ENCODE results near the gene TRPM1. TPM values are rescaled to one million over a fixed set of nuclear protein-coding genes. Genes with fewer than 3 reads are reported as not detected.
A peak's percentile ranks its signal among the peaks of the same experiment; 100 is the strongest.

Gene TRPM1
- total RNA-seq, 2 experiments from 2014 or later, result not detected

DNA sequence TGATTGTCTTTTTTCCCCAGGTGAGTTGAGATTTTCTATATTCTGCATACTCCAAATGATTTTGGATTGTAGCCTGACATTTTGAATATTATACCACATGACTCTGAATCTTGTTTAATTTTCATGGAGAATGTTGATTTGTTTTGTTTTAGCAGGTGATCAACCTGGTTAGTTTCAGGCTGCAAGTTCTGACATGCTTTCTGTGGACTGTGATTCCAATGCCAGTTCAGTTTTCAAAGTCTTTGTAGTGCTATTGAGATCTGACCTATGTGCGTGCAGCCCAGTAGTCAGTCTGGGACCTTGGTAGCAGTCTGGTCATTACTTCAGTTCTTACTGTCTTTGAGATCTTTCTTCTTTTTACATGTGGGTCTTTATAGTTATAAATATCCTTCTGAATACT is 91.5 kb downstream of the TRPM1 start:
- peaks cover 21% of the 10 kb centered on the region for H3K4me1 Mint-ChIP-seq
- no peak overlapping the region for H3K27ac Mint-ChIP-seq
- no peaks in the 10 kb centered on the region for H3K27me3 Mint-ChIP-seq
- no peak overlapping the region for H3K4me3 Mint-ChIP-seq
- DNase-seq, result no peak
- peaks cover 20% of the 10 kb centered on the region for H3K9me3 Mint-ChIP-seq
- peaks cover 10% of the 10 kb centered on the region for H3K36me3 Mint-ChIP-seq

DNA sequence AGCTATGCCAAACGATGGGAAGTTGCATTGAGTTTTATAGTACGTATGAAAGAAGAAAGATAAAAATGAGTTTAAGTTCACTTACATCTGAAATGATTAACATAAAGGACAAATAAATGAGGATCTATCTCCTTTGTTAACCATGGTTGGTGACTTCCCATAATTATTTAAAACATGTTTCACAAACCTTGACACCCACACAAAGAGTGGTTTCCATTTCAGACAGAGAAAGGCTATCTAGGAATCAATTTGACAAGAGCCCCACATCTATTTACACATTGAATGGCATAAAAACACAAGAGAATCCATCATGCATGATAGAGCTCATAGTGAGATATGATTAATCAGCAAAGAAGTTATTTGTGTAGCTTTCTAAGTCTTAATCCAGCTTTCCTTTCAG is 95.9 kb downstream of the TRPM1 start:
- H3K4me3 Mint-ChIP-seq, result no peak overlapping the region
- H3K4me1 Mint-ChIP-seq, result peaks cover 13% of the 10 kb centered on the region
- DNase-seq, result no peak
- no peak overlapping the region for H3K27ac Mint-ChIP-seq
- peaks cover 2% of the 10 kb centered on the region for H3K9me3 Mint-ChIP-seq
- peaks cover 4% of the 10 kb centered on the region for H3K27me3 Mint-ChIP-seq
- no peaks in the 10 kb centered on the region for H3K36me3 Mint-ChIP-seq

- DNase-seq, result no peak
- H3K4me1 Mint-ChIP-seq, result peaks cover 13% of the 10 kb centered on the region
- H3K27me3 Mint-ChIP-seq, result peaks cover 4% of the 10 kb centered on the region
- H3K27ac Mint-ChIP-seq, result no peak overlapping the region
- no peaks in the 10 kb centered on the region for H3K36me3 Mint-ChIP-seq
- H3K9me3 Mint-ChIP-seq, result peaks cover under 1% of the 10 kb centered on the region
- H3K4me3 Mint-ChIP-seq, result no peak overlapping the region
These were observed 97.2 kb downstream of the TRPM1 start for GRCh38 chr15:31004220-31004733.

DNA sequence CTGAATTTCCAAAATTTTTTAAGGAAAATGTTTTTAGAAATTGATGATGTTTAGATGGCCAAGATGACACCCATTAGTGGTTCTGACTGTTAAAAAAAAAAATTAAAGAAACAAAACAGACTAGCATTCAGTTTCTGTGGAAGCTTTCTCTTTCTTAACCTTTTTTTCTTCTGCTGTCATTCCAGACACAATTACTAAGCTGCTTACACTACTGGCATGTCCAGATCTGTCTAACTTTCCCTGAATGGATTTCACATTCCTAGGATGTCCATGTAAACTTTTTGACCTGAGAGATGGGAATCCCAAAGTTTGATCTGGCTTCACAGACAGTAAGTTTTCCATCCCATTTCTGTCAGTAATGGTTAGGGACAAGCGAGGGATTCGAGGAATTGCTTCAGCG is 99.8 kb downstream of the TRPM1 start:
- H3K9me3 Mint-ChIP-seq, result no peaks in the 10 kb centered on the region
- H3K27ac Mint-ChIP-seq, result no peak overlapping the region
- peaks cover 13% of the 10 kb centered on the region for H3K4me1 Mint-ChIP-seq
- H3K36me3 Mint-ChIP-seq, result no peaks in the 10 kb centered on the region
- DNase-seq, result no peak
- H3K27me3 Mint-ChIP-seq, result peaks cover 4% of the 10 kb centered on the region
- H3K4me3 Mint-ChIP-seq, result no peak overlapping the region

- Mint-ChIP-seq H3K27ac (no peak overlapping the region), H3K4me3 (no peak overlapping the region), H3K27me3 (peaks cover 4% of the 10 kb centered on the region), H3K9me3 (no peaks in the 10 kb centered on the region), H3K4me1 (peaks cover 6% of the 10 kb centered on the region), H3K36me3 (no peaks in the 10 kb centered on the region)
- no peak for DNase-seq
These were observed 101.8 kb downstream of the TRPM1 start for GRCh38 chr15:30999729-31000128.

DNA sequence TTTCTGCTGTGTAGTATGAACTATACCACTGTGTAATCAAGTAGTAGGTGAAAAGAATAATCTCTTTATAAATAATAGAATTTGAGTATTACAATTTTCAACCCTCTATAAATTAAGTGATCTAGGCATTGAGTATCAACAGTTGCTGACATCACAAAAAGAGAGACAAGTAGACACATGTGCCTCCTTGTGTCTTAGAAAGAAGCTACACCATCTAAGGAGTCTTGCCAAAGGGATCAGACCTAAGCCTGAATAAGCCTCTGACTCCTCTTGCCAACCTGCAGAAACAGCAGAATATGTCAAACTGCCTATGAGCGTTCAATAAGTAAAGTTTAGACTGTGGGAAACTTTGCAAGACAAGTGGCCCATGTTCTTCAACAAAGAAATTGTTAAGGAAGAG is 104.3 kb downstream of the TRPM1 start:
- Mint-ChIP-seq H3K36me3 (no peaks in the 10 kb centered on the region), H3K27me3 (no peaks in the 10 kb centered on the region), H3K9me3 (no peaks in the 10 kb centered on the region), H3K4me3 (no peak overlapping the region), H3K27ac (no peak overlapping the region), H3K4me1 (peaks cover 2% of the 10 kb centered on the region)
- no peak for DNase-seq

DNA sequence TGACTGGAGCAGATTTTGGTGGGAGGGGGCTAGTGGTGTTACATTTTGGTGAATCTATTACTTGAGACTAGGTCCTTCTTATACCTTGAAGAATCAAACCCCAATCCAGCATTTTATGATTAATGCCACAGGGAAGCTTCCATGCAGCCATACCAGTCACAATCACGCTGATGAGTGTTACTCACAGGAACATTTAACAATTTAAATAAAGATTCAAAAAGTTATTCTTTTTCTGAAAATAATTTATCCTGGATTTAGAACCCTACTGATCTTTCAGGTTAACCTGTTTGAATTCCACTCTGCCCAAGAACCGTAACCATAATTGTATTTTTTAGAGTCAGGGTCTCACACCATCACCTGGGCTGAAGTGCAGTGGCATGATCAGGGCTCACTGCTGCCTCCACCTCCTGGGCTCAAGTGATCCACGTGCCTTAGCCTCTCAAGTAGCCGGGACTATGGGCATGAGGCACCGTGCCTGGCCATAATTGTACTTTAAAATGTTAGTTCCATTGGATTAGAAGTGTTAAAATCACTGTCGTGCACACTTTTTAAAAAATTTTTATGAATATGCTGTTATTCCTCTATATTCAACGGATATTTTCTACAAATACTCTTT is 109.2 kb downstream of the TRPM1 start:
- H3K36me3 Mint-ChIP-seq, result peaks cover 4% of the 10 kb centered on the region
- DNase-seq, result no peak
- no peaks in the 10 kb centered on the region for H3K9me3 Mint-ChIP-seq
- H3K27ac Mint-ChIP-seq, result peak overlapping the region; percentile 72
- peaks cover 14% of the 10 kb centered on the region for H3K4me1 Mint-ChIP-seq
- H3K4me3 Mint-ChIP-seq, result peak overlapping the region; percentile 85
- no peaks in the 10 kb centered on the region for H3K27me3 Mint-ChIP-seq

DNA sequence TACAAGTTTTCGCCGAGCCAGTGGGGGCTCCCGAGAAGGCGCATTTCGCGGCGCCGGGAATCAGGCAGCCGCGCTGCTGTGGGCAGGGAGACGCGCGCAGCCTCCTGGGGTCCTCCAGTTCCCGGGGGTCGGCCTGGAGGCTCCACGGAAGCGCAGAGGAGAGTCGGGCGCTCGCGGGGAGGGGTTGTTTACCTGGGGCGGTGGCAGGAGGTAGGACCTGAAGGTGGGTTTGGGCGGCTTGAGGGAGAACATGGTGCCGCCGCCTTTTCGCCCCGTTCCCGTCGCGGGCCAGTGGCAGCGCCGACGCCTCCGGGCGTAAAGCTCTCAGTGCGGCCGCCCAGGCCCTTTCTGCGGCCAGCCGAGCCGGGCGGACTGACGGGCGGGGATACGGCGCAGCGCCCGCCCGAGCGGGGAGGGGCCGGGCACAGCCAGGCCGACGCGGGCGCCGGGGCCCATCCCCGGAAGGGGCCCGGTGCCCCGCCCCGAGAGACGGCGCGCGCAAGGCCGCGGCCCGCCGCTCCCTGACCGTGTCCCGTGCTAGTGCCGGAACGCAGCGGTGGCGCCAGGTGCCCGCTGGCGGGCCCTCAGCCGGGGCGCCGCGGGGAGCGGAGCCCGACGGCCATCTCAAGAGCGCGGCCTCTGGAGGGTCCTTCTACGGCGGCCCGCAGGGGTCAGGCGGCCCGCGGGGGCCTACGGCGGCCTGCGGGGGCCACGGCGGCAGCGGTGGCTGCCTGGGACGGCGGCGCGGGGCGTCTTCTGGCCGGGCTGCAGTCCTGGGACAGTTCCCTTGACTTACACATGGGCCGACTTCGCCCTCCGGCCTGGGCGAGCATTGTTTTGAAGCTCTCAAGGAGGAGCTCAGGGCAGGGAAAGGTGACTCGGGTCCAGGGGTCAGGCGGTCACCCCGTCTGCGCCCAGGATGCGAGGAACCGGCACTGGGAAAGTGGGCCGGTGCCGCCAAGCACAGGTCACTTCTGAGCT is 110.0 kb downstream of the TRPM1 start, which contains the start of gene MTMR10:
Gene MTMR10 (minus strand): TSS at position 374 of the 981 bp plus-strand sequence. CDS start 122 bp downstream, at position 252.
- Mint-ChIP-seq H3K36me3 (peaks cover 7% of the 10 kb centered on the region), H3K4me3 (peak within 1 kb of the TSS; percentile 93), H3K4me1 (peaks cover 18% of the 10 kb centered on the region), H3K9me3 (no peaks in the 10 kb centered on the region), H3K27me3 (no peaks in the 10 kb centered on the region), H3K27ac (peak within 1 kb of the TSS; percentile 86)
- peak; percentile 83 for DNase-seq

- DNase-seq, result no peak
- H3K36me3 Mint-ChIP-seq, result peaks cover 7% of the 10 kb centered on the region
- H3K4me3 Mint-ChIP-seq, result peak overlapping the region; percentile 93
- no peaks in the 10 kb centered on the region for H3K27me3 Mint-ChIP-seq
- no peaks in the 10 kb centered on the region for H3K9me3 Mint-ChIP-seq
- peaks cover 20% of the 10 kb centered on the region for H3K4me1 Mint-ChIP-seq
- peak overlapping the region; percentile 86 for H3K27ac Mint-ChIP-seq
These were observed 110.9 kb downstream of the TRPM1 start for GRCh38 chr15:30990446-30991254.

GRCh38 chr15:30990036-30990435 is 111.5 kb downstream of the TRPM1 start:
- H3K27ac Mint-ChIP-seq, result no peak overlapping the region
- no peaks in the 10 kb centered on the region for H3K27me3 Mint-ChIP-seq
- no peak for DNase-seq
- peaks cover 24% of the 10 kb centered on the region for H3K4me1 Mint-ChIP-seq
- H3K4me3 Mint-ChIP-seq, result peak overlapping the region; percentile 93
- no peaks in the 10 kb centered on the region for H3K9me3 Mint-ChIP-seq
- peaks cover 7% of the 10 kb centered on the region for H3K36me3 Mint-ChIP-seq

DNA sequence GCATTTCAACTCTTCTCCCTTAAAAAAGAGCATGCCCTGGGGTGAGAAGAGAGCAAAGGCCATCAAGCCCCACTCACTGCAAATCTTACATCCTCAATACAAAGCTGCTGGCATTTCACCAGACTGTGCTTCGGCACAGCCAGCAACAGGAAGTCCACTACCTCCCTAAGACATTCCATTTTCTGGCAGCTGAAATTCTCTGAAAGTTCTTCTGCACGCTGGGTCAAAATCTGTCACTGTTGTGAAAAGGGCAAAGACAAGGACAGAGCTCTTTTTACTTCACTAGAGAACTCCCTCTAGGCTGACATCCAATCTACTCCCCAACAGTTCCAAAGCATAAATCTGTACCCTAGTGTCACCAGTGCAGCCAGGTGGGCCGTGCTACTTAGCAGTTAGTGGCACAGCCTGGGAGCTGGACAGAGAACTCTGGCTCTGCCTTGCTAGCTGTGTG is 116.4 kb downstream of the TRPM1 start:
- H3K27me3 Mint-ChIP-seq, result no peaks in the 10 kb centered on the region
- H3K9me3 Mint-ChIP-seq, result no peaks in the 10 kb centered on the region
- H3K27ac Mint-ChIP-seq, result peak overlapping the region; percentile 1
- peaks cover 43% of the 10 kb centered on the region for H3K4me1 Mint-ChIP-seq
- DNase-seq, result no peak
- H3K36me3 Mint-ChIP-seq, result peaks cover 23% of the 10 kb centered on the region
- no peak overlapping the region for H3K4me3 Mint-ChIP-seq

DNA sequence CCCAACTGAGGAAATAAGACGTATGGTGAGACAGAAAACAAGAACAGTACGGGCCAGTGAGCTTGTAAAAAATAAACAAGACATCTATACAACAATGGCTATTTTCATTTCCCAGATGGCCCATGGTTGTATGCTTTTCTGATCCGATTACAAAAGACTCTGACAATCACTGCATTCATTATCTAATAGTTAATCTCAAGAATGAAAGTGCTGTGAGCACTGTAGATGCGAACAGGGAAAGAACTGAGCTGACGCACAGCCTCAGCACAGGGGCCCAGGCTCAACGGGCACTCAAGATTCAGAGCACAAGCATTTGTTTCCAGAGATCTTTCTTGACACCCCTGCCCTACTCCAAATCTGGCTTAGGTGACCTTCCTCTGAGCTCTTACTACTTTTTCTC is 117.0 kb downstream of the TRPM1 start:
- Mint-ChIP-seq H3K36me3 (peaks cover 25% of the 10 kb centered on the region), H3K27me3 (no peaks in the 10 kb centered on the region), H3K4me3 (no peak overlapping the region), H3K9me3 (no peaks in the 10 kb centered on the region), H3K27ac (peak overlapping the region; percentile 1), H3K4me1 (peaks cover 45% of the 10 kb centered on the region)
- no peak for DNase-seq

DNA sequence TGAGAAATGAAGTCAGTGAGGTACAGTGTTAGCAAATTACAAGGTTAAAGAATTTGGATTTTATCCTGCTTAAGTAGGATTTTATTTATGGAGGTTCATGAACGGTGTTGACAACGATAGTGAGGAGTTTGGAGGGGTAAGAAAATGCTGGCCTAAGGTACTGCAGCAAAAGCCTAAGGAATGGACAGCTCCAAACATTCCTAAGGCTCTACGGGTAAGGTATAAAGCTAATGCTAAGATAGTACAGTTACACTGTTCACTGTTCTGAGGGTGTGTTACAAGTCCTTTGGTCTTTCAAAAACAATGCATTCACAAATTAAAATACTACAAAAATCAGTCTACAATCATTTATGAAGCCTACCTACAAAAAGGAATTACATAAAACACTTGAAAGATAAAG is 117.4 kb downstream of the TRPM1 start:
- H3K4me3 Mint-ChIP-seq, result no peak overlapping the region
- no peak for DNase-seq
- no peaks in the 10 kb centered on the region for H3K9me3 Mint-ChIP-seq
- H3K36me3 Mint-ChIP-seq, result peaks cover 30% of the 10 kb centered on the region
- no peak overlapping the region for H3K27ac Mint-ChIP-seq
- H3K4me1 Mint-ChIP-seq, result peaks cover 47% of the 10 kb centered on the region
- no peaks in the 10 kb centered on the region for H3K27me3 Mint-ChIP-seq

- Mint-ChIP-seq H3K36me3 (peaks cover 27% of the 10 kb centered on the region), H3K4me1 (peaks cover 36% of the 10 kb centered on the region), H3K4me3 (no peak overlapping the region), H3K27ac (no peak overlapping the region), H3K27me3 (no peaks in the 10 kb centered on the region), H3K9me3 (no peaks in the 10 kb centered on the region)
- no peak for DNase-seq
These were observed 122.1 kb downstream of the TRPM1 start for GRCh38 chr15:30979457-30979856.

Measured in activated naive CD8-positive, alpha-beta T cell treated with anti-CD3 and anti-CD28 coated beads for 36 hours (primary cell).